PFSK-1 (cell line): ENCODE measurements around the gene CD101.

ENCODE experiments used
- FOXP2 ChIP-seq: optimal IDR thresholded peaks from 2 replicates; pipeline ENCODE3; 2011; ENCODE audit warnings: borderline replicate concordance, control low read depth, inconsistent platforms; ENCODE audit not compliant: insufficient read depth; ENCODE audit errors: extremely low read length, extremely low read depth
- POLR2AphosphoS5 ChIP-seq: IDR thresholded peaks from 2 replicates; pipeline ENCODE4 v1.6.1; 2012; ENCODE audit warnings: low read depth, mild to moderate bottlenecking, control low read depth, low read length, moderate library complexity
- SIN3A ChIP-seq: IDR thresholded peaks from 2 replicates; pipeline ENCODE4 v1.6.1; 2012; ENCODE audit warnings: mild to moderate bottlenecking, low read length, moderate library complexity, borderline replicate concordance; ENCODE audit not compliant: insufficient read depth
- TAF1 ChIP-seq: IDR thresholded peaks from 2 replicates; pipeline ENCODE4 v1.6.1; 2012; ENCODE audit warnings: low read length, control low read depth, borderline replicate concordance; ENCODE audit not compliant: insufficient read depth
- TF ChIP-seq, protein P1 (sequence below), 2 experiments: IDR thresholded peaks; 2 replicates each; pipeline versions ENCODE4 v1.6.1 to v1.8.0; 2011 to 2012; ENCODE audit warnings: low read depth in 2 of 2, low read length in 2 of 2, control low read depth in 1 of 2, inconsistent platforms in 1 of 2, mild to moderate bottlenecking in 1 of 2, moderate library complexity in 1 of 2; ENCODE audit not compliant: insufficient read depth in 1 of 2

The CD101 gene

DNA sequence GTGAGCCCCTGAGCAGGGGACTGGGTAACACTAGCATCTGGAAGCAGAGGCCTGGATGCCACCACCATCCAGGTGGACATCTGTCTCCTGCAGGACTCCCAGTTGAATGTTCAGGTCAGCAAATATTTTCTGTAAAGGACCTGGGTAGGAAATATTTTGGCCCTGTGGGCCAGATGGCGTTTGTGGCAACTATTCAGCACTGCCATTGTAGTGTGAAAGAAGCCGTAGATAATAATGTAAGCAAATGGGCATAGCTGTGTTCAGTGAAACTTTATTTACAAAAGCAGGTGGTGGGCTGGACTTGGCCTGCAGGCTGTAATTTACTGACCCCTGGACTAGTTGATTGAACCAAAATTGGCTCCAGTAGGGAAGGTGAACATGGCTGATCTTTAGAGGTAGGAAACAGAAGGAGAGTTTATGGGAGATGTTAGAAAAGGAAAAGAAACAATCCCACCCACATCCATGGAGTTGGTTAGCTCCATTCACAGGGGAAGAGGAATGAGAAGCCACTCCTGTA, 20.0 kb upstream of the CD101 start:
- no peak for TF ChIP-seq POLR2AphosphoS5
- TF ChIP-seq FOXP2, result no peak
- TF ChIP-seq SIN3A, result no peak
- TF ChIP-seq, protein P1, sequence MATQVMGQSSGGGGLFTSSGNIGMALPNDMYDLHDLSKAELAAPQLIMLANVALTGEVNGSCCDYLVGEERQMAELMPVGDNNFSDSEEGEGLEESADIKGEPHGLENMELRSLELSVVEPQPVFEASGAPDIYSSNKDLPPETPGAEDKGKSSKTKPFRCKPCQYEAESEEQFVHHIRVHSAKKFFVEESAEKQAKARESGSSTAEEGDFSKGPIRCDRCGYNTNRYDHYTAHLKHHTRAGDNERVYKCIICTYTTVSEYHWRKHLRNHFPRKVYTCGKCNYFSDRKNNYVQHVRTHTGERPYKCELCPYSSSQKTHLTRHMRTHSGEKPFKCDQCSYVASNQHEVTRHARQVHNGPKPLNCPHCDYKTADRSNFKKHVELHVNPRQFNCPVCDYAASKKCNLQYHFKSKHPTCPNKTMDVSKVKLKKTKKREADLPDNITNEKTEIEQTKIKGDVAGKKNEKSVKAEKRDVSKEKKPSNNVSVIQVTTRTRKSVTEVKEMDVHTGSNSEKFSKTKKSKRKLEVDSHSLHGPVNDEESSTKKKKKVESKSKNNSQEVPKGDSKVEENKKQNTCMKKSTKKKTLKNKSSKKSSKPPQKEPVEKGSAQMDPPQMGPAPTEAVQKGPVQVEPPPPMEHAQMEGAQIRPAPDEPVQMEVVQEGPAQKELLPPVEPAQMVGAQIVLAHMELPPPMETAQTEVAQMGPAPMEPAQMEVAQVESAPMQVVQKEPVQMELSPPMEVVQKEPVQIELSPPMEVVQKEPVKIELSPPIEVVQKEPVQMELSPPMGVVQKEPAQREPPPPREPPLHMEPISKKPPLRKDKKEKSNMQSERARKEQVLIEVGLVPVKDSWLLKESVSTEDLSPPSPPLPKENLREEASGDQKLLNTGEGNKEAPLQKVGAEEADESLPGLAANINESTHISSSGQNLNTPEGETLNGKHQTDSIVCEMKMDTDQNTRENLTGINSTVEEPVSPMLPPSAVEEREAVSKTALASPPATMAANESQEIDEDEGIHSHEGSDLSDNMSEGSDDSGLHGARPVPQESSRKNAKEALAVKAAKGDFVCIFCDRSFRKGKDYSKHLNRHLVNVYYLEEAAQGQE (IDR thresholded peaks at IDR 0.05; ENCODE audit: insufficient read depth in 1 of 2, low read depth in 2 of 2, low read length in 2 of 2), result no peak
- TF ChIP-seq TAF1, result no peak

GRCh38 chr1:116982319-116983004, 19.1 kb upstream of the CD101 start:
- TF ChIP-seq TAF1 (no peak), SIN3A (no peak), POLR2AphosphoS5 (no peak), FOXP2 (no peak)
- TF ChIP-seq, protein P1 (IDR thresholded peaks at IDR 0.05; ENCODE audit: insufficient read depth in 1 of 2, low read depth in 2 of 2, low read length in 2 of 2), result no peak

- TF ChIP-seq, protein P1 (IDR thresholded peaks at IDR 0.05; ENCODE audit: insufficient read depth in 1 of 2, low read depth in 2 of 2, low read length in 2 of 2), result no peak
- TF ChIP-seq POLR2AphosphoS5, result no peak
Observed at GRCh38 chr1:116983112-116983511, 18.4 kb upstream of the CD101 start.

- TF ChIP-seq SIN3A (no peak), POLR2AphosphoS5 (no peak), FOXP2 (no peak), TAF1 (no peak)
- TF ChIP-seq, protein P1 (IDR thresholded peaks at IDR 0.05; ENCODE audit: insufficient read depth in 1 of 2, low read depth in 2 of 2, low read length in 2 of 2), result no peak
Observed at GRCh38 chr1:116983678-116984077, 17.9 kb upstream of the CD101 start.
